Measurements from ENCODE around the gene RSPH4A.

The RSPH4A gene

GRCh38 chr6:116672306-116672705 is 56.0 kb downstream of the RSPH4A start:
- Histone ChIP-seq H3K9me3 (replicated peaks; ENCODE audit: low read length) (no peaks in the 10 kb centered on the region), H3K4me1 (ENCODE audit: control insufficient read depth, insufficient read depth, low read length) (peaks cover 4% of the 10 kb centered on the region), H3K4me2 (ENCODE audit: low read length) (no peak overlapping the region), H3K27me3 (ENCODE audit: control insufficient read depth, insufficient read depth, low read length) (peaks cover 9% of the 10 kb centered on the region), H3K9ac (ENCODE audit: low read depth, low read length) (no peak overlapping the region), H3K4me3 (ENCODE audit: low read length) (no peak overlapping the region), H3K36me3 (ENCODE audit: insufficient read depth, low read length) (no peaks in the 10 kb centered on the region)

- Histone ChIP-seq H3K36me3 (ENCODE audit: insufficient read depth, low read length) (no peaks in the 10 kb centered on the region), H3K27me3 (ENCODE audit: control insufficient read depth, insufficient read depth, low read length) (peaks cover 9% of the 10 kb centered on the region), H3K4me3 (ENCODE audit: low read length) (no peak overlapping the region), H3K4me2 (ENCODE audit: low read length) (no peak overlapping the region), H3K9me3 (replicated peaks; ENCODE audit: low read length) (no peaks in the 10 kb centered on the region), H3K4me1 (ENCODE audit: control insufficient read depth, insufficient read depth, low read length) (no peaks in the 10 kb centered on the region), H3K9ac (ENCODE audit: low read depth, low read length) (no peak overlapping the region)
Observed at GRCh38 chr6:116676021-116676420, 59.7 kb downstream of the RSPH4A start.

GRCh38 chr6:116680880-116681672 is 64.8 kb downstream of the RSPH4A start, which contains the start of gene KPNA5:
Gene KPNA5, plus strand, starts transcription at chr6:116681211. Its CDS starts 124 bp downstream, at chr6:116681335.
- H3K9me3 ChIP-seq (replicated peaks; ENCODE audit: low read length), result no peaks in the 10 kb centered on the region
- peak within 1 kb of the TSS; percentile 92 for H3K4me2 ChIP-seq (ENCODE audit: low read length)

GRCh38 chr6:116682334-116682712 is 66.0 kb downstream of the RSPH4A start:
- Histone ChIP-seq H3K4me2 (ENCODE audit: low read length) (peak overlapping the region; percentile 92), H3K4me1 (ENCODE audit: control insufficient read depth, insufficient read depth, low read length) (peaks cover 11% of the 10 kb centered on the region), H3K4me3 (ENCODE audit: low read length) (peak overlapping the region; percentile 77), H3K36me3 (ENCODE audit: insufficient read depth, low read length) (no peaks in the 10 kb centered on the region), H3K9me3 (replicated peaks; ENCODE audit: low read length) (no peaks in the 10 kb centered on the region), H3K9ac (ENCODE audit: low read depth, low read length) (no peak overlapping the region), H3K27me3 (ENCODE audit: control insufficient read depth, insufficient read depth, low read length) (no peaks in the 10 kb centered on the region)

More at GRCh38 chr6:116680880-116681672, 64.8 kb downstream of the RSPH4A start, which contains the start of gene KPNA5:
- no peaks in the 10 kb centered on the region for H3K36me3 ChIP-seq (ENCODE audit: insufficient read depth, low read length)
- H3K4me3 ChIP-seq (ENCODE audit: low read length), result peak within 1 kb of the TSS; percentile 77
- H3K27me3 ChIP-seq (ENCODE audit: control insufficient read depth, insufficient read depth, low read length), result no peaks in the 10 kb centered on the region
- peak within 1 kb of the TSS; percentile 88 for H3K9ac ChIP-seq (ENCODE audit: low read depth, low read length)
- H3K4me1 ChIP-seq (ENCODE audit: control insufficient read depth, insufficient read depth, low read length), result peaks cover 11% of the 10 kb centered on the region
